Measurements from ENCODE around the gene NRIP1. TPM values are rescaled to one million over a fixed set of nuclear protein-coding genes. Genes with fewer than 3 reads are reported as not detected.

NRIP1 gene
- total RNA-seq, 1 experiment from 2014 or later: 19.1 TPM

DNA sequence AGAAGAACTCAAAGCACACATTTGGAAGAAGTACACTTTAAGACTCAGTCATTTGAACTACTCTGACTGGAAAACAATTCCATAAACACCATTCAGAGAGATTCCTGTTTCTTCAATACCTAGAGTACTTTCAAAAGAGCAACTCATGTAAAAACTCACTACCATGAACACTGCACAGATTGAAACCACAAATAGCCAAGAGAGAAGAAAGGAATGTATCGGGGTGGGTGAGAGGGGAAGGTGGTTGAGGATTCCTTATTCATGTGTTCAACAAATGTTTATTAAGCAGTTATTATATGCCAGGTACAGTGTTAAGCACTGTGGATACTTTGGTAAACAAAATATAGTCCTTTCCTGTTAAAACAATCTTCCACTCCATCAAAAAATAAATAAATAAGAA, 64.7 kb downstream of the NRIP1 start:
- Histone ChIP-seq H3K27ac (ENCODE audit: low read length) (no peak overlapping the region), H3K4me3 (ENCODE audit: low read depth in 2 of 2, low read length in 2 of 2) (no peak overlapping the region), H3K36me3 (ENCODE audit: control insufficient read depth, insufficient read depth, low read length) (no peaks in the 10 kb centered on the region), H3K27me3 (ENCODE audit: control insufficient read depth, insufficient read depth, low read length) (no peaks in the 10 kb centered on the region), H3K9me3 (ENCODE audit: control insufficient read depth, insufficient read depth, low read depth, low read length) (no peaks in the 10 kb centered on the region), H3K4me1 (ENCODE audit: control insufficient read depth, insufficient read depth, low read length) (no peaks in the 10 kb centered on the region; the same call in none of the 2 replicates)
- in situ Hi-C loops (cut with HindIII; ENCODE audit: low pct_unique_long_range_greater_than_20kb, low sequenced_read_pairs): no loop called here
- intact Hi-C loops (cut with micrococcal nuclease; ENCODE audit: unreplicated experiment): no loop called here
- ChIA-PET POLR2A (no interaction called here), CTCF (no interaction called here)
- TF ChIP-seq TCF7L2 (IDR thresholded peaks at IDR 0.05; ENCODE audit: low read depth, low read length) (no peak), SIN3A (IDR thresholded peaks at IDR 0.05; ENCODE audit: borderline replicate concordance, insufficient read depth, low read depth, low read length) (no peak), POLR2AphosphoS5 (IDR thresholded peaks at IDR 0.05; ENCODE audit: low read depth, low read length) (no peak)
- TF ChIP-seq, protein P1, sequence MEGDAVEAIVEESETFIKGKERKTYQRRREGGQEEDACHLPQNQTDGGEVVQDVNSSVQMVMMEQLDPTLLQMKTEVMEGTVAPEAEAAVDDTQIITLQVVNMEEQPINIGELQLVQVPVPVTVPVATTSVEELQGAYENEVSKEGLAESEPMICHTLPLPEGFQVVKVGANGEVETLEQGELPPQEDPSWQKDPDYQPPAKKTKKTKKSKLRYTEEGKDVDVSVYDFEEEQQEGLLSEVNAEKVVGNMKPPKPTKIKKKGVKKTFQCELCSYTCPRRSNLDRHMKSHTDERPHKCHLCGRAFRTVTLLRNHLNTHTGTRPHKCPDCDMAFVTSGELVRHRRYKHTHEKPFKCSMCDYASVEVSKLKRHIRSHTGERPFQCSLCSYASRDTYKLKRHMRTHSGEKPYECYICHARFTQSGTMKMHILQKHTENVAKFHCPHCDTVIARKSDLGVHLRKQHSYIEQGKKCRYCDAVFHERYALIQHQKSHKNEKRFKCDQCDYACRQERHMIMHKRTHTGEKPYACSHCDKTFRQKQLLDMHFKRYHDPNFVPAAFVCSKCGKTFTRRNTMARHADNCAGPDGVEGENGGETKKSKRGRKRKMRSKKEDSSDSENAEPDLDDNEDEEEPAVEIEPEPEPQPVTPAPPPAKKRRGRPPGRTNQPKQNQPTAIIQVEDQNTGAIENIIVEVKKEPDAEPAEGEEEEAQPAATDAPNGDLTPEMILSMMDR (IDR thresholded peaks at IDR 0.05): no peak
- TF ChIP-seq, protein P2, sequence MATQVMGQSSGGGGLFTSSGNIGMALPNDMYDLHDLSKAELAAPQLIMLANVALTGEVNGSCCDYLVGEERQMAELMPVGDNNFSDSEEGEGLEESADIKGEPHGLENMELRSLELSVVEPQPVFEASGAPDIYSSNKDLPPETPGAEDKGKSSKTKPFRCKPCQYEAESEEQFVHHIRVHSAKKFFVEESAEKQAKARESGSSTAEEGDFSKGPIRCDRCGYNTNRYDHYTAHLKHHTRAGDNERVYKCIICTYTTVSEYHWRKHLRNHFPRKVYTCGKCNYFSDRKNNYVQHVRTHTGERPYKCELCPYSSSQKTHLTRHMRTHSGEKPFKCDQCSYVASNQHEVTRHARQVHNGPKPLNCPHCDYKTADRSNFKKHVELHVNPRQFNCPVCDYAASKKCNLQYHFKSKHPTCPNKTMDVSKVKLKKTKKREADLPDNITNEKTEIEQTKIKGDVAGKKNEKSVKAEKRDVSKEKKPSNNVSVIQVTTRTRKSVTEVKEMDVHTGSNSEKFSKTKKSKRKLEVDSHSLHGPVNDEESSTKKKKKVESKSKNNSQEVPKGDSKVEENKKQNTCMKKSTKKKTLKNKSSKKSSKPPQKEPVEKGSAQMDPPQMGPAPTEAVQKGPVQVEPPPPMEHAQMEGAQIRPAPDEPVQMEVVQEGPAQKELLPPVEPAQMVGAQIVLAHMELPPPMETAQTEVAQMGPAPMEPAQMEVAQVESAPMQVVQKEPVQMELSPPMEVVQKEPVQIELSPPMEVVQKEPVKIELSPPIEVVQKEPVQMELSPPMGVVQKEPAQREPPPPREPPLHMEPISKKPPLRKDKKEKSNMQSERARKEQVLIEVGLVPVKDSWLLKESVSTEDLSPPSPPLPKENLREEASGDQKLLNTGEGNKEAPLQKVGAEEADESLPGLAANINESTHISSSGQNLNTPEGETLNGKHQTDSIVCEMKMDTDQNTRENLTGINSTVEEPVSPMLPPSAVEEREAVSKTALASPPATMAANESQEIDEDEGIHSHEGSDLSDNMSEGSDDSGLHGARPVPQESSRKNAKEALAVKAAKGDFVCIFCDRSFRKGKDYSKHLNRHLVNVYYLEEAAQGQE (IDR thresholded peaks at IDR 0.05; ENCODE audit: insufficient read depth in 1 of 2, low read depth in 2 of 2, low read length in 1 of 2): no peak
- DNase-seq (ENCODE audit: low read depth, low spot score) (no peak), ATAC-seq (no peak)
- BruUV-seq (replicated peaks): no TSS peak

DNA sequence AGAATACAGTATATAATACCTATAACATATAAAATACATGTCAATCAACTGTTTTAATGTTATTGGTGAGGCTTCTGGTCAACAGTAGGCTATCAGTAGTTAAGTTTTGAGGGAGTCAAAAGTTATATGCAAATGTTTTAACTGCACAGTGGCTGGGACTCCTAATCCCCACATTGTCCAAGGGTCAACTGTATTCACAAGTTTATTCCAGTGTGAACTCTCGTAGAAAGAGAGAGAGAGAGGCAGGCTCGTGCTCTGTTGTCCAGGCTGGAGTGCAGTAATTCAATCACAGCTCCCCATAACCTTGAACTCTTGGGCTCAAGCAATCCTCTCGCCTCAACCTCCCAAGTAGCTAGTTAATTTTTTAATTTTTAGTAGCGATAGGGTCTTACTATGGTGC, 66.0 kb downstream of the NRIP1 start:
- TF ChIP-seq SIN3A (IDR thresholded peaks at IDR 0.05; ENCODE audit: borderline replicate concordance, insufficient read depth, low read depth, low read length) (no peak), POLR2AphosphoS5 (IDR thresholded peaks at IDR 0.05; ENCODE audit: low read depth, low read length) (no peak), TCF7L2 (IDR thresholded peaks at IDR 0.05; ENCODE audit: low read depth, low read length) (no peak)
- TF ChIP-seq, protein P1 (IDR thresholded peaks at IDR 0.05): no peak
- TF ChIP-seq, protein P2 (IDR thresholded peaks at IDR 0.05; ENCODE audit: insufficient read depth in 1 of 2, low read depth in 2 of 2, low read length in 1 of 2): no peak
- Histone ChIP-seq H3K4me3 (ENCODE audit: low read depth in 2 of 2, low read length in 2 of 2) (no peak overlapping the region), H3K27me3 (ENCODE audit: control insufficient read depth, insufficient read depth, low read length) (no peaks in the 10 kb centered on the region), H3K4me1 (ENCODE audit: control insufficient read depth, insufficient read depth, low read length) (no peaks in the 10 kb centered on the region; the same call in none of the 2 replicates), H3K36me3 (ENCODE audit: control insufficient read depth, insufficient read depth, low read length) (no peaks in the 10 kb centered on the region), H3K9me3 (ENCODE audit: control insufficient read depth, insufficient read depth, low read depth, low read length) (no peaks in the 10 kb centered on the region), H3K27ac (ENCODE audit: low read length) (no peak overlapping the region)
- ChIA-PET POLR2A (no interaction called here), CTCF (no interaction called here)
- no TSS peak for BruUV-seq (replicated peaks)
- in situ Hi-C loops (cut with HindIII; ENCODE audit: low pct_unique_long_range_greater_than_20kb, low sequenced_read_pairs): no loop called here
- ATAC-seq (no peak), DNase-seq (ENCODE audit: low read depth, low spot score) (no peak)
- intact Hi-C loops (cut with micrococcal nuclease; ENCODE audit: unreplicated experiment): no loop called here
